Karpas-422 (cell line): ENCODE data around the gene NDUFA13. TPM values are rescaled to one million over a fixed set of nuclear protein-coding genes. Genes with fewer than 3 reads are reported as not detected.

Experiments
- DNase-seq: peaks from one replicate; pipeline ENCODE4 v3.0.0-alpha.2; 2015
- H2AFZ ChIP-seq: fragments of 200-600 bp; sonication (generic); 2 replicates; pipeline ENCODE4 v1.6.1; 2014; ENCODE audit warnings: antibody characterized with exemption, low read length, mixed read lengths
- H3K27ac ChIP-seq: fragments of 200-600 bp; sonication (generic); 2 replicates; pipeline ENCODE4 v1.5.1; 2014; ENCODE audit warnings: mild to moderate bottlenecking, low read length, moderate library complexity
- H3K27me3 ChIP-seq: fragments of 200-600 bp; sonication (generic); 2 replicates; pipeline ENCODE4 v1.6.1; 2014; ENCODE audit warnings: low read length, mixed read lengths
- H3K36me3 ChIP-seq: fragments of 200-600 bp; sonication (generic); 2 replicates; pipeline ENCODE4 v1.6.1; 2014; ENCODE audit warnings: low read length, mixed read lengths; ENCODE audit not compliant: insufficient read depth
- H3K4me1 ChIP-seq: fragments of 200-600 bp; sonication (generic); 2 replicates; pipeline ENCODE4 v1.6.1; 2014; ENCODE audit warnings: mild to moderate bottlenecking, low read length, mixed read lengths
- H3K4me2 ChIP-seq: fragments of 200-600 bp; sonication (generic); 2 replicates; pipeline ENCODE4 v1.6.1; 2014; ENCODE audit warnings: low read length, low read depth, mild to moderate bottlenecking; ENCODE audit not compliant: poor library complexity, severe bottlenecking
- H3K4me3 ChIP-seq: fragments of 200-600 bp; sonication (generic); 2 replicates; pipeline ENCODE4 v1.5.1; 2014; ENCODE audit warnings: mild to moderate bottlenecking, antibody characterized with exemption, low read length, mixed read lengths
- H3K79me2 ChIP-seq: fragments of 200-600 bp; sonication (generic); 2 replicates; pipeline ENCODE4 v1.6.1; 2014; ENCODE audit warnings: mild to moderate bottlenecking, low read length, mixed read lengths
- H3K9ac ChIP-seq: fragments of 200-600 bp; sonication (generic); 2 replicates; pipeline ENCODE4 v1.6.0; 2014; ENCODE audit warnings: low read length
- H3K9me2 ChIP-seq: fragments of 200-600 bp; sonication (generic), shearing (Covaris generic); replicated peaks from 2 replicates; pipeline ENCODE4 v1.6.0; 2014; ENCODE audit warnings: mild to moderate bottlenecking, low read length, moderate library complexity; ENCODE audit not compliant: insufficient read depth
- H3K9me3 ChIP-seq: fragments of 300-700, 200-600 bp; sonication (generic); 2 replicates; pipeline ENCODE4 v1.6.1; 2014; ENCODE audit warnings: low read length, mixed read lengths
- H4K20me1 ChIP-seq: fragments of 200-600 bp; sonication (generic); 2 replicates; pipeline ENCODE4 v1.6.1; 2014; ENCODE audit warnings: mild to moderate bottlenecking, antibody characterized with exemption, low read length, low read depth; ENCODE audit not compliant: insufficient read depth
- total RNA-seq: library from RNA; depleted of rRNA; stranded (reverse); fragments of >200 nt; shearing (Covaris generic); gene quantifications from 2 replicates; pipeline ENCODE4 v1.2.3, GENCODE V29; 2014; ENCODE audit warnings: low replicate concordance

The NDUFA13 gene
- total RNA-seq, 1 experiment from 2014 or later, result 255 TPM

DNA sequence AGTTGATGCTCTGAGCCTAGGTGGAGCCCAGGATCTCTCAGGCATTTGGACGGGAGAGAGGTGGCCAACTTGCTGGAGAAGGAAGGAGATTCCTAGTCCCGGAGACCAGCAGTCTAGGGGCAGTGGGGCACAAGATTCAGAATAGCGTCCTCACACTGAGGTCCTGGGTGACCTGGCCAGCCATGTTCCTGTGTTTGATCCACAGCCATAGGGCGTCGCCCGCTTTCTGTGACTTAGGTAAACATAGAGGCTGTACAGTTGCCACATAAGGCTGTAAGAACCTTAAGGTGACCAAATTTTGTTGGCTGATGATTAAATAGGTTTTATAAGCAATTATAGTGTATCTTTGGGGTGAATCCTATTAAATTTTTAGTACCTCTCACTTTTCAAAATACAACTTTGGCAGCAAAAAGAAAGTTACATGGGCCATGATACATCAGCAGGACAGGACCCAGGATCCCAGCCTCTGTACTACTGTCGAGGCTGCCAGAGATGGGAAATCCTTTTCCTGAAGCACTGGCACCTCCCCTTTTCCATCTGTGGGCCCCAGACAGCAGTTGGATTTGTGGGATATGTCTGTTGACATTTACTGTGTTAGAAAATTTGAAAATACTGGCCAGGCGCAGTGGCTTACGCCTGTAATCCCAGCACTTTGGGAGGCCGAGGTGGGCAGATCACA is 38.2 kb upstream of the NDUFA13 start:
- H4K20me1 ChIP-seq, result no peaks in the 10 kb centered on the region
- no peaks in the 10 kb centered on the region for H3K9me3 ChIP-seq
- H3K9ac ChIP-seq, result no peak overlapping the region

DNA sequence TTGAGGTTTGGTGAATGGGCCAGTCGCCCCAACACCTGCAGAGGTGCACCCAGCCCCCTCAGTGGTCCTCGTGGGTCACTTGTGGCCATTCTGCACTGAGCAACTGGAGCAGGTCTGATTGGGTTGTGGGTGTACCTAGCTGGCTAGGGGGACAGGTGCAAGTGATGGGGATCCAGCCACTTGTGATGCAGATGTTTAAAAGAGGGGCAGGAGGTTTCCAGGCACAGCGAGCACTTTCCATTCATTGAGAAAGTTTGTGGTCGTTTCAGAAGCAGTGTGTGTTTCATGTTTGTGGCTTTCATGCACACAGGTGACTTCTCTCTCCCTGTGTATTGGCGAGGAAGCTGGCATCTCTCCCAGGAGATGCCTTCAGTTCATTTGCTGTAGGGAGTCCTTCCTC is 35.3 kb upstream of the NDUFA13 start:
- peaks cover 91% of the 10 kb centered on the region for H3K79me2 ChIP-seq
- H3K36me3 ChIP-seq, result 0 out of 2 replicates have a peak, but pooled peaks cover 2% of the 10 kb centered on the region

More for the DNA sequence above, 38.2 kb upstream of the NDUFA13 start:
- Histone ChIP-seq H3K9me2 (no peaks in the 10 kb centered on the region), H3K27me3 (no peaks in the 10 kb centered on the region), H3K36me3 (0 out of 2 replicates have a peak, but pooled peaks cover 2% of the 10 kb centered on the region), H3K4me1 (no peaks in the 10 kb centered on the region; the same call in 1 of the 2 replicates), H3K79me2 (peaks cover 96% of the 10 kb centered on the region), H3K4me3 (no peak overlapping the region), H3K4me2 (no peak overlapping the region), H2AFZ (no peak overlapping the region), H3K27ac (no peak overlapping the region)
- DNase-seq, result no peak

DNA sequence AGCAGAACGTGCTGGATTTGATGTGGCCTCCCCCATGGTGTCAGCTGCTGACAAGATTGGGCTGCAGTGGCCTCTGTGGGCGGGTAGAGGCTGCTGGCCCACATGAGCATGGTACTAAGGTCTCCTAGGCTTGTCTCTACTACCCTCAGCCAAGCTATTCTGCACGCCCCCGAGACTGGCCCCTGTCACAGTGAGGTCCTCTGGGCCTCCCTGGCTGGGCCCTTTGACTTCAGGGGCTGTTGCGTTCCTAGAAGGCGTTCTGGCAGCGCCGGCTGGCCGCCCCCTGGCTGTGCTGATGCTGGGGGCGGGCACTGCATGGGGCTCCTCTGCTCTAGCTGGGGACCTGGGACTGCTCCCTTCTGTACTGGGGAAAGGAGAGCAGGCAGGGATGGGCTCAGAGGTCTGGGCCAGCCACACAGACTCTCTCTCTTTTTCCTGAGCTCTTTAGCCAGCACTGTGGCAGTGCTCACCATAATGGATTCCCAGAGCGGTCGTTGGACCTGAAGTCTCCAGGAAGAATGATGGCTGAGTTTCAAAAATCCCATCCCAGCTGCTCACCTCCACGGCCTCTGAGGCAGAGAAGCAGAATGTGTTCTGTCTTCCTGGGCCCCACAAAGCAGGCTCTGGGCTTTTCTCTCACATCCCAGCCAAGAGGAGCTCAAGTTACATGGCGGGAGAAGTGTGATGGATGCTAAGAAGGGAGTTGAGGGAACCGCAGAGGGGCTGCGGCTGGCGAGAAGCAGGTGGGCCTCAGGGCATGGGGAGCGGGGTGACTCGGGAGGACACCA is 33.0 kb upstream of the NDUFA13 start:
- Histone ChIP-seq H3K4me3 (no peak overlapping the region), H3K79me2 (peaks cover 89% of the 10 kb centered on the region), H3K4me2 (no peak overlapping the region), H3K9me3 (no peaks in the 10 kb centered on the region), H2AFZ (no peak overlapping the region), H3K36me3 (0 out of 2 replicates have a peak, but pooled peaks cover 2% of the 10 kb centered on the region), H3K9ac (no peak overlapping the region), H4K20me1 (no peaks in the 10 kb centered on the region; the same call in 1 of the 2 replicates), H3K4me1 (peaks cover 42% of the 10 kb centered on the region), H3K27me3 (no peaks in the 10 kb centered on the region), H3K27ac (no peak overlapping the region), H3K9me2 (no peaks in the 10 kb centered on the region)
- no peak for DNase-seq

More for the DNA sequence above, 35.3 kb upstream of the NDUFA13 start:
- Histone ChIP-seq H3K27ac (no peak overlapping the region), H2AFZ (no peak overlapping the region), H3K9ac (no peak overlapping the region), H4K20me1 (no peaks in the 10 kb centered on the region; the same call in 1 of the 2 replicates), H3K27me3 (no peaks in the 10 kb centered on the region), H3K9me2 (no peaks in the 10 kb centered on the region), H3K4me1 (peaks cover 19% of the 10 kb centered on the region), H3K4me2 (no peak overlapping the region), H3K4me3 (no peak overlapping the region), H3K9me3 (no peaks in the 10 kb centered on the region)
- no peak for DNase-seq

DNA sequence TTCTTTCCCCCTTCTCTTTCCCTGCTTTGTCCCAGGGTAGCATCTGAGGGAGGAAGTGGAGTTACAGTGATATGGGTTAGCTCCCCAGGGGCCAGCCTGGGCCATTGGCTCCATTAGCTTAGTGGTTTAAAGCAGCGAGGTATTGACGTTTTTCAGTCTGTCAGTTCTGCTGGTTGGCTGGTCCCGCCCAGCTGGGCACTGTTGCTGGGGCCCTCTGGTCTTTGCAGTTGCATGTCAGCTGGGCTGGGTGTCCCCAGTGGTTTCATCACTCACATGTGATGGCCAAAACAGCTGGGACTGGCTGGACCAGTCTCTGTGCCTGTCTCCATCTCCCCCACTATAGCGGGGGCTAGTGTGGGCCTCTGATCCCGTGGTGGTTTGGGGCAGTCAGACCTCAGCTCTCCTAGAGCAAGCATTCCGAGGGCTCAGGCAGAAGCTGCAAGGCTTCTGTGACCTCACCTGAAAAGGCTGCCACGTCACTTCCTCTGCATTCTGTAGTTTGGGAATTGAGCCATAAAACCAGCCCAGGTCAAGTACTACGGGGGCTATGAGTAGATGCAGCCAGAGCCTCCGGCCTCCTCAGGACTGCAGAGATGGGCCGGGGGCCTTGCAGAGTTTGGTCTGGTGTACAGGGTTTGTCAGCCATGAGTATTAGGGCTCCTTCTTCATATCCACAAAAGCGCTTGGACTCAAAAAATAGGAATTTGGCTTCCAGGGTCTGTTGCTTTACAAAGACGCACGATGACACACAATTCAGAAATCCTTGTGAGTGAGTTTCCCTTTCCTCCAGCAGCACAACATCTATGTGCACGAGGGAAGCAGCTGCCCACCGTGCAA is 30.6 kb upstream of the NDUFA13 start:
- Histone ChIP-seq H3K79me2 (peaks cover 83% of the 10 kb centered on the region), H3K9ac (peak overlapping the region; percentile 15), H3K9me3 (no peaks in the 10 kb centered on the region), H3K4me1 (peaks cover 66% of the 10 kb centered on the region), H3K27ac (peak overlapping the region; percentile 55), H4K20me1 (no peaks in the 10 kb centered on the region; the same call in 1 of the 2 replicates), H3K4me2 (no peak overlapping the region), H3K27me3 (no peaks in the 10 kb centered on the region), H3K4me3 (no peak overlapping the region), H2AFZ (no peak overlapping the region), H3K9me2 (no peaks in the 10 kb centered on the region), H3K36me3 (0 out of 2 replicates have a peak, but pooled peaks cover 2% of the 10 kb centered on the region)
- DNase-seq, result peak; percentile 66

DNA sequence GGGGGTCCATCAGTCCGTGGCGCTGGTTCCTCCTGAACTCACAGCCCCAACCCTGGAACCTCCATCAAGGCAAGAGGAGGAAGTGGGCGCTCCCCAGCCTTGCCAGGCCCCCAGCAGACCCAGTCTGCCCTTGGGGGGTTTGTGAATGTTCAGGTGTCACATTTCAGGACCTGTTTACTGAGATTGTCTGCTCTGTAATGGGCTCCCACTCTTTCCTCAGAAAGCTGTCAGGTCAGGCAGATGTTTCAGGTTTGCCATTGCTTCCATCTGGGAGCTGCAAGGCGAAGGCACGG is 30.1 kb upstream of the NDUFA13 start:
- peaks cover 6% of the 10 kb centered on the region; the same call in 1 of the 2 replicates for H3K36me3 ChIP-seq

DNA sequence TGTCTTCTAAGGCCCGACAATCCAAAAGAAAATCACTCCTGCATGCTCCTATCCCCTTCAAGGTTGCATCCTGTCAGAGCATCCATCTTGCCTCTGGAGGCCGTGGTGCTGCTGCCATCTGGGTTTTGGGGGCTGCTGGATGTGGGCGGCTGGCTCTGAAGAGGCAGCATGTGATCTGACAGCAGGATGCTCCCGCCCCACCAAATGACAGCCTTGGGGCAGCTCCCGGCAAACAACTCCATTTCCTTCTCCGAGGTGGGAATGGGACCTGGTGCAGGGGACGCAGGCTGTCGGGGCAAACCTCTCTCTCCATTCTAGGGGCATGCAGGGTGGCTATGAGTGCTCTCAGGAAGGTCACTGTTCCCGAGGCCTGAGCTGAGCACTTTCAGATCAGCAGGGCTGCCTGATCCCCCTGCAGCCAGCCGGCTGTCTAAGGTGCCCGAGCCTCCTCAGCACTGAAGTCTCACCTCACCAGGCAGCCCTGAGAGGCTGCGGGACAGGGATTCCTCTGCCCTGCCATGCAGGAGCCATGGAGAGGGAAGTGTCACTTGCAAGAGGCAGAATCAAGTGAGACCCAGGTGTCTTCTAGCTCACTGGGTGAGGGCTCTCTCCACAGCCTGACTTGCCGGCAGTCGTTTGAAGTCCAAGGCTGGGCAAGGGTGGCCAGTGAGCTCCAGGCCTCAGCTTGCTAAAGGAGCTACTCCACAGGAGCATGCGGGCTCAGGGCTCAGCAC is 29.5 kb upstream of the NDUFA13 start:
- Histone ChIP-seq H3K27ac (no peak overlapping the region), H3K9me2 (no peaks in the 10 kb centered on the region)

More for the DNA sequence above, 30.1 kb upstream of the NDUFA13 start:
- H4K20me1 ChIP-seq, result no peaks in the 10 kb centered on the region; the same call in 1 of the 2 replicates
- H3K9me3 ChIP-seq, result no peaks in the 10 kb centered on the region
- no peak overlapping the region for H2AFZ ChIP-seq
- no peak overlapping the region for H3K27ac ChIP-seq
- H3K79me2 ChIP-seq, result peaks cover 83% of the 10 kb centered on the region
- H3K4me3 ChIP-seq, result no peak overlapping the region
- no peaks in the 10 kb centered on the region for H3K27me3 ChIP-seq
- H3K4me1 ChIP-seq, result peaks cover 66% of the 10 kb centered on the region
- peak overlapping the region; percentile 9; the same call in 1 of the 2 replicates for H3K9ac ChIP-seq
- no peak for DNase-seq
- H3K4me2 ChIP-seq, result no peak overlapping the region
- no peaks in the 10 kb centered on the region for H3K9me2 ChIP-seq

DNA sequence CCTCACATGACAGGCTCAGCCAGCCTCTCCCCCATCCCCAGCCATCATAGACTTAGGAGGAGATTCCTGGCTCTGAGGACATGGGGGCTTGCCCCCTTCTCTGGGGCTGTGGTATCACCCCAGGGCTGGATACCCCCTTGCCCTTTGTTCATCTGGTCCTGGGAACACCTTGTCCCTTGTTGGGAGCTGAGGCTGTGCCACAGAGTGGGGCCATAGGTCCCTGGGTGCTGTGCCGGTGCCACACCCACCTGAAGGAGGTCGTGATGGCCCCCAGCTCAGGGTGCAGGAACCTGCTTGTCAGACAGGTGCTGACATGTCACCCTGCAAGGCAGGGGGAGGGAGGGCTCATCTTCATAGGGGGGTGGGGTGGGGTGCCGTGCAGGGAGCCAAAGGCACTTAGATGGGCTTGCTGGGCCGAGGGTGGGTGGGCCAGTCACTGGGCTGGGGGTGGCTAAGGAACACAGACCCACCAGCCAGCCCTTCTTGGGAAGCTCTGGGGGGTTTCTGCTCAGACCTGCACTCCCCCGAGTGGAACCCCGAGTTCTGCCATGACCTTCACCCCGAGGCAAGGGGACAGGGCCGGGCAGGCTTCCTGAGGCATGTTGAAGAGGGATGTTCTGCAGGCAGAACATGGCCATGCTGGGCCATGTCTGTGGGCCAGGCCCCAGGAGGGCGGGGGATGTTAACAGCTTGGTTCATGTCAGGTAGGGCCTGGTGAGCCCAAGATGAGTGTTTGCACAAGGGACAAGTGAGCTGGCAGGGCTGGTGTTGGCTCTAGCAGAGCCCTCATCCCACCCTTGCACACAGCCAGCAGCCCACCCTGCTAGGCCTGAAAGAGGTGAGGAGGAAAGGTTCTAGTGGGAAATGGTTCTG is 28.7 kb upstream of the NDUFA13 start:
- H3K9ac ChIP-seq, result peak overlapping the region; percentile 25
- H3K9me2 ChIP-seq, result no peaks in the 10 kb centered on the region
- no peak overlapping the region for H3K4me3 ChIP-seq
- H4K20me1 ChIP-seq, result peaks cover 4% of the 10 kb centered on the region; the same call in 1 of the 2 replicates
- H2AFZ ChIP-seq, result no peak overlapping the region
- peaks cover 66% of the 10 kb centered on the region for H3K4me1 ChIP-seq
- H3K9me3 ChIP-seq, result no peaks in the 10 kb centered on the region
- H3K27ac ChIP-seq, result no peak overlapping the region
- no peak overlapping the region for H3K4me2 ChIP-seq
- no peaks in the 10 kb centered on the region for H3K27me3 ChIP-seq
- peaks cover 85% of the 10 kb centered on the region for H3K79me2 ChIP-seq
- peaks cover 8% of the 10 kb centered on the region; the same call in 1 of the 2 replicates for H3K36me3 ChIP-seq
- no peak for DNase-seq

More for the DNA sequence above, 29.5 kb upstream of the NDUFA13 start:
- H3K9ac ChIP-seq, result peak overlapping the region; percentile 9; the same call in 1 of the 2 replicates
- no peaks in the 10 kb centered on the region; the same call in 1 of the 2 replicates for H4K20me1 ChIP-seq
- H3K4me3 ChIP-seq, result no peak overlapping the region
- peaks cover 8% of the 10 kb centered on the region; the same call in 1 of the 2 replicates for H3K36me3 ChIP-seq
- H3K4me1 ChIP-seq, result peaks cover 66% of the 10 kb centered on the region
- no peaks in the 10 kb centered on the region for H3K27me3 ChIP-seq
- peaks cover 83% of the 10 kb centered on the region for H3K79me2 ChIP-seq
- H2AFZ ChIP-seq, result no peak overlapping the region
- no peak overlapping the region for H3K4me2 ChIP-seq
- no peak for DNase-seq
- no peaks in the 10 kb centered on the region for H3K9me3 ChIP-seq
